Glutamatergic neuron (in vitro differentiated cells): ENCODE data around the gene IL17RD. TPM values are rescaled to one million over a fixed set of nuclear protein-coding genes. Genes with fewer than 3 reads are reported as not detected.
A peak's percentile ranks its signal among the peaks of the same experiment; 100 is the strongest.

ENCODE experiments used
- DNase-seq: peaks from one replicate; pipeline ENCODE4 v3.0.0; 2022
- H3K27ac Mint-ChIP-seq: one replicate; pipeline ENCODE4 v1.8.0; 2020; ENCODE audit warnings: mild to moderate bottlenecking, mixed read lengths, inconsistent platforms; ENCODE audit not compliant: unreplicated experiment
- H3K27me3 Mint-ChIP-seq: one replicate; pipeline ENCODE4 v1.8.0; 2020; ENCODE audit warnings: mild to moderate bottlenecking, moderate library complexity, mixed read lengths, inconsistent platforms; ENCODE audit not compliant: unreplicated experiment
- H3K36me3 Mint-ChIP-seq: one replicate; pipeline ENCODE4 v1.8.0; 2020; ENCODE audit warnings: mild to moderate bottlenecking, mixed read lengths, inconsistent platforms; ENCODE audit not compliant: unreplicated experiment
- H3K4me1 Mint-ChIP-seq: one replicate; pipeline ENCODE4 v1.8.0; 2020; ENCODE audit warnings: mild to moderate bottlenecking, low read depth, mixed read lengths, inconsistent platforms; ENCODE audit not compliant: unreplicated experiment
- H3K4me3 Mint-ChIP-seq: one replicate; pipeline ENCODE4 v1.8.0; 2020; ENCODE audit warnings: mild to moderate bottlenecking, mixed read lengths, inconsistent platforms; ENCODE audit not compliant: unreplicated experiment
- H3K9me3 Mint-ChIP-seq: one replicate; pipeline ENCODE4 v1.8.0; 2020; ENCODE audit warnings: mild to moderate bottlenecking, moderate library complexity, mixed read lengths, inconsistent platforms; ENCODE audit not compliant: unreplicated experiment
- total RNA-seq: library from RNA; stranded (reverse); fragmentation: NEBNext Ultra II Directional; extraction: Animal tissue kit (Norgen Biotek cat#: 25700); gene quantifications from one replicate; pipeline ENCODE4 v1.2.1, GENCODE V29; 2021; ENCODE audit not compliant: unreplicated experiment
- TF ChIP-seq, protein P1 (sequence below): fragments of 200-600 bp; sonication (generic); IDR thresholded peaks from one replicate; pipeline ENCODE4 v1.5.0; 2021; ENCODE audit not compliant: partially characterized antibody, unreplicated experiment

The IL17RD gene
- total RNA-seq, 1 donor from 2014 or later, result 31.1 TPM

DNA sequence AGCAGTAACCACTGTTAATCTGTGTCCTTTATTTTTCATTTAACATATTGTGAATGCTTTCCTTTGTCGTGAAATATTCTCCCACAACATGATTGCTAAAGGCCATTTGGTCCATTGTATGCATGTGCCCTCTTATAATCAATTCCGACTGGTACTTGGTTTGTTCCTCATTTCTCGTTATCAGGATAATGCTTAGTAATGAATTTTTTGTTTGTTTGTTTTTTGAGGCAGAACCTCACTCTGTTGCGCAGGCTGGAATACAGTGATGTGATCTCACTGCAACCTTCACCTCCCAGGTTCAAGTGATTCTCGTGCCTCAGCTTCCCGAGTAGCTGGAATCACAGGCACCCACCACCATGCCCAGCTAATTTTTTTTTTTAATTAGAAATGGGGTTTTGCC lies 82.7 kb downstream of the IL17RD start:
- no peak for DNase-seq
- no peak overlapping the region for H3K4me3 Mint-ChIP-seq
- H3K4me1 Mint-ChIP-seq, result no peaks in the 10 kb centered on the region
- H3K27ac Mint-ChIP-seq, result no peak overlapping the region
- no peaks in the 10 kb centered on the region for H3K36me3 Mint-ChIP-seq
- H3K9me3 Mint-ChIP-seq, result no peaks in the 10 kb centered on the region
- TF ChIP-seq, protein P1, sequence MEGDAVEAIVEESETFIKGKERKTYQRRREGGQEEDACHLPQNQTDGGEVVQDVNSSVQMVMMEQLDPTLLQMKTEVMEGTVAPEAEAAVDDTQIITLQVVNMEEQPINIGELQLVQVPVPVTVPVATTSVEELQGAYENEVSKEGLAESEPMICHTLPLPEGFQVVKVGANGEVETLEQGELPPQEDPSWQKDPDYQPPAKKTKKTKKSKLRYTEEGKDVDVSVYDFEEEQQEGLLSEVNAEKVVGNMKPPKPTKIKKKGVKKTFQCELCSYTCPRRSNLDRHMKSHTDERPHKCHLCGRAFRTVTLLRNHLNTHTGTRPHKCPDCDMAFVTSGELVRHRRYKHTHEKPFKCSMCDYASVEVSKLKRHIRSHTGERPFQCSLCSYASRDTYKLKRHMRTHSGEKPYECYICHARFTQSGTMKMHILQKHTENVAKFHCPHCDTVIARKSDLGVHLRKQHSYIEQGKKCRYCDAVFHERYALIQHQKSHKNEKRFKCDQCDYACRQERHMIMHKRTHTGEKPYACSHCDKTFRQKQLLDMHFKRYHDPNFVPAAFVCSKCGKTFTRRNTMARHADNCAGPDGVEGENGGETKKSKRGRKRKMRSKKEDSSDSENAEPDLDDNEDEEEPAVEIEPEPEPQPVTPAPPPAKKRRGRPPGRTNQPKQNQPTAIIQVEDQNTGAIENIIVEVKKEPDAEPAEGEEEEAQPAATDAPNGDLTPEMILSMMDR, result no peak
- peaks cover 3% of the 10 kb centered on the region for H3K27me3 Mint-ChIP-seq

DNA sequence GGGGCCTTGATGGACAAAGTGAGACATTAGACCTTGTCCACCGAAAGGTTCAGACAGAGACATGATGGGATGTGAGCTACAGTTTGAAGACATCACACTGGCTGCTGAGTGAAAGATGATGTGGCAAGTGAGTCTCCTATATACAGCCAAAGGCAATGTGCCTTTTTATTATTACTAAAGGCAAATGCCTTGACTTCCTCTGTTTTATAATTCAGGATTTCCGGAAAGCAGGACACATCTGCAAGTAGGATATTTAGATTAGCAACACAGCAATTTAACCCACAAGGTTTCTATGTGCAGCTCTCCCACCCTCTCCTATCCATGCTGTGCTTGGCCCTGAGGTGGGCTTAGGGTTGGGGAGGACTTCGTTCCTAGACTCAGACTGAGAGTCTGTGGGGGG lies 84.0 kb downstream of the IL17RD start:
- DNase-seq, result no peak
- H3K27me3 Mint-ChIP-seq, result peaks cover 5% of the 10 kb centered on the region
- TF ChIP-seq, protein P1, result no peak
- no peaks in the 10 kb centered on the region for H3K36me3 Mint-ChIP-seq
- no peaks in the 10 kb centered on the region for H3K9me3 Mint-ChIP-seq
- no peaks in the 10 kb centered on the region for H3K4me1 Mint-ChIP-seq
- H3K4me3 Mint-ChIP-seq, result no peak overlapping the region
- H3K27ac Mint-ChIP-seq, result no peak overlapping the region

DNA sequence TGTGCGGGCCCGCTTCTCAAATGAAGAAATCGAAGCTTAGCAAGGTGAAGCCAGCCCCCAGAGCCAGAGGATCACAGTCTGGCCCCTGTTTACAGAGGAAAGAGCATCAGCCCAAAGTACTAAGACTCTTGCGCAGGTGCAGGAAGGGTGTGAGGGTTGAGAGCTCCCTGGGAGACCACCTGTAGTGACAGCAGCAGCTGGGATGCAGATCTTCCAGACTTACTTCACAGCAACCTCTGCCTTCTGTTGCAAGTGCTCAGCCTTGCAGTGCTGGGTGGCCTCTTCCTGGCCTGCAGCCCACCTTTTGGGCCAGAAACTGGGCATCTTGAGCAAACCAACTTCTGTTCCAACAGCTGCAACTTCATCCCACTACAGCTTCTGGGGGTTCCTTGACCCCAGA lies 85.0 kb downstream of the IL17RD start:
- Mint-ChIP-seq H3K4me1 (no peaks in the 10 kb centered on the region), H3K4me3 (peak overlapping the region; percentile 61), H3K27me3 (peaks cover 5% of the 10 kb centered on the region), H3K9me3 (no peaks in the 10 kb centered on the region), H3K36me3 (no peaks in the 10 kb centered on the region), H3K27ac (no peak overlapping the region)
- DNase-seq, result no peak
- TF ChIP-seq, protein P1, result no peak

DNA sequence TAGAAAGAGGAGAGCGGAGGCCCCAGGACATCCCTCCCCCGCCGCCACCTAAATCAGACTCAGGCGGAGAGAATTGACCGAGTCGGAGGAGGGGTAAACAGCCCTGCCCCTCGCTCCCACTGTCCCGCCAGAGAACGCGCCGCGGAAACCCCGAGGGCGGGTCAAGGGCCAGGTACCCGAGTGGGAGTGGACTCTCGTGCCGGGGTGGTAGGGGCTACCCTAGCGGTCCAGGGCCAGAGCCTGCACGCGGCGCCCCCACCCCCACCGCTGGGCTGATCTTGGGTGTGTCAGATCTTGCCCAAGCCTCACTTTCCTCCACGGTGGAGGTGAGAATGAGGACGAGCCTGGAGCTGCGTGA lies 85.7 kb downstream of the IL17RD start:
- Mint-ChIP-seq H3K36me3 (no peaks in the 10 kb centered on the region), H3K27ac (no peak overlapping the region), H3K4me1 (no peaks in the 10 kb centered on the region), H3K4me3 (peak overlapping the region; percentile 61), H3K9me3 (no peaks in the 10 kb centered on the region), H3K27me3 (peaks cover 5% of the 10 kb centered on the region)
- TF ChIP-seq, protein P1, result no peak
- DNase-seq, result peak; percentile 29

DNA sequence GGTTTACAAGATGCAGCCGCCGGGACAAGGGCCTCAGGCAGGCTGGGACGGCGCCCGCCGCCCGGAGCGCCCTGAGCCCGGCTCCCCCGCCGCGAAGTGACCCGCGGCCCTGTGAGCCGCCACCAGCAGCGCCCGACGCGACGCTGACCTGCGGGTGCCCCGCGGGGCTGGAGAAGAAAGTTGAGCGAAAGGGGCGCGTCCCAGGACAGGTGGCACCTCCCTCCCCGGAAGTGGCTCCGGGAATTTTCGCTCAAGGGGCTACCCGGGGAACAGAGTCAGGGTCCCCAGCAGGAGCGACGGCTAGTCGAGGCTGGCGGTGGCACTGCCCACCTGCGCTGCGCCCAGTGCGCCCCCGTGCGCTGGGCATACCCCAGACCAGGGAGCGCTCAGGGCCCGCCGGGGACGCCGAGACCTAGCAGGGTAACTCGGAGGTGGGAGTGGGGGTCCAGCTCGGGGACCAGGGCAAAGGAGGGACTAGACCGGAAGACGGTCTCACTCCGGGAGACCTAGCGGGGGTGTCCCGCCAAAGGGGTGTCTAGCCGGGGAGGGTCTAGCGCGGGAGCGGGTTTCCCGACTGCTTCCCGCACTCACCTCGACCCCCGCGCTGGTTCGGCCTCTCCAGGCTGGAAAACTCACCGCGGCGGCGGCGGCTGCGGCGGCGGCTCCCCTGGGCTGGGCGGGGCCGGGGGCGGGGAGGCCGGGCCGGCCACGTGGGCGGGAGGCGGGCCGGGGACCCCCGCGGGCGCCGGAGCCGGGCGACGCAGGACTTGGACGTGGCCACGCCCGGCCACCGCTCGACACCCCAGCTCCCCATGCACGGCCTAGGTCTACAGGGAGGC lies 86.3 kb downstream of the IL17RD start:
- peak; percentile 81 for DNase-seq
- Mint-ChIP-seq H3K4me1 (no peaks in the 10 kb centered on the region), H3K27ac (no peak overlapping the region), H3K27me3 (peaks cover 5% of the 10 kb centered on the region), H3K36me3 (no peaks in the 10 kb centered on the region), H3K4me3 (peak overlapping the region; percentile 79), H3K9me3 (no peaks in the 10 kb centered on the region)
- TF ChIP-seq, protein P1, result no peak
